Measurements from ENCODE around the gene ARSG. TPM values are rescaled to one million over a fixed set of nuclear protein-coding genes. Genes with fewer than 3 reads are reported as not detected.
"Not testable (repeated sequence)": the region's sequence is repeated elsewhere in the genome, so short reads cannot be mapped to it uniquely, and the experiment has no call there.

The ARSG gene
- total RNA-seq, 1 experiment from 2014 or later: 7.9 TPM

DNA sequence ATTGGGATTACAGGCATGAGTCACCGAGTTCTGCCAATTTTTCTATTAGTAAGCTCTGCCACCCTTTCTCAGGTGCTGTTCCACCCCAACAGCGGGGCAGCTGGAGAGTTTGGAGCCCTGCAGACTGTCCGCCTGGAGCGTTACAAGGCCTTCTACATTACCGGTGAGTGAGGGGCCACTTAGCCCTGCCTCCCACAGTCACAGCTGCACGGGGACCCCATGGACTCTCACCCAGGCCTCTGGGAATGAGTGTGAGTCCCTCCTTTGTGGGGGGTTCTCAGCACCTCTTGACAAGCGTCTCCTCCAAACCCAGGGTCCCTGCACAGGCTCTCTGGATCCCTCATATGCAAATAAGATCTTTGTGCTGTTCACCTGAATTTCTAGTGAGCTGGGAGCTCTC, 110.0 kb downstream of the ARSG start:
- Mint-ChIP-seq H3K27ac (no peak overlapping the region; the same call in 1 of the 2 replicates), H3K9me3 (peaks cover 19% of the 10 kb centered on the region), H3K4me1 (peaks cover 28% of the 10 kb centered on the region), H3K27me3 (ENCODE audit: low read depth) (no peaks in the 10 kb centered on the region; the same call in 1 of the 2 replicates), H3K36me3 (peaks cover 4% of the 10 kb centered on the region; the same call in 1 of the 2 replicates), H3K4me3 (no peak overlapping the region)
- ATAC-seq: no peak
- ChIA-PET CTCF (interaction anchor here (1.2 kb wide), 1 partner anchor 30 kb away, joined by 3 read pairs; no protein-coding TSS in a partner anchor), POLR2A (no interaction called here)
- TF ChIP-seq, protein P1, sequence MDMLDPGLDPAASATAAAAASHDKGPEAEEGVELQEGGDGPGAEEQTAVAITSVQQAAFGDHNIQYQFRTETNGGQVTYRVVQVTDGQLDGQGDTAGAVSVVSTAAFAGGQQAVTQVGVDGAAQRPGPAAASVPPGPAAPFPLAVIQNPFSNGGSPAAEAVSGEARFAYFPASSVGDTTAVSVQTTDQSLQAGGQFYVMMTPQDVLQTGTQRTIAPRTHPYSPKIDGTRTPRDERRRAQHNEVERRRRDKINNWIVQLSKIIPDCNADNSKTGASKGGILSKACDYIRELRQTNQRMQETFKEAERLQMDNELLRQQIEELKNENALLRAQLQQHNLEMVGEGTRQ (CRISPR knock-in tag; IDR thresholded peaks at IDR 0.05): no peak
- no peak for DNase-seq (ENCODE audit: low spot score)

DNA sequence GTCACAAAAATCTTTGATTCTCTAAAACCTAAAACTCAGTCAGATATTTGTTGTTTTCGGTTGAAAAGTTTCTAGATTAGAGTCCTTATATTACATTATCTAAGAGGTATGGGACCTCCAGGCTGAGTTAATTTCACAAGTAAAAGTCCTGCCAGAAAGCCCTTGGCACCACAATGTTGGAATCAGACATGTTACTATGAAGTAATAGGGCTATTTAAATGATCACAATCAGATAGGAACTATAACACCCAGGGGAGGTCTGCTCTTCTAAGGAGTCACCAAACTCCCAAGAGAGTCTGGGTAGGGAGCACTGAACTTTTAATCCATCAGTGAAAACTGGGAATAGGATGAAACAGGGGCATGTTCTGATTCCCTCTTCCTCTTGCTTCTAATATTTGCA, 111.8 kb downstream of the ARSG start:
- peaks cover 34% of the 10 kb centered on the region for H3K9me3 Mint-ChIP-seq
- H3K27me3 Mint-ChIP-seq (ENCODE audit: low read depth): peaks cover 4% of the 10 kb centered on the region; the same call in 1 of the 2 replicates
- ChIA-PET POLR2A (no interaction called here), CTCF (no interaction called here)
- no peak overlapping the region for H3K27ac Mint-ChIP-seq
- H3K4me1 Mint-ChIP-seq: peaks cover 28% of the 10 kb centered on the region
- H3K4me3 Mint-ChIP-seq: no peak overlapping the region
- DNase-seq (ENCODE audit: low spot score) (no peak), ATAC-seq (no peak)
- TF ChIP-seq KAT7 (CRISPR knock-in tag; IDR thresholded peaks at IDR 0.05; ENCODE audit: borderline replicate concordance): no peak
- no peak for TF ChIP-seq ZNF396 (CRISPR knock-in tag; IDR thresholded peaks at IDR 0.05; ENCODE audit: borderline replicate concordance)
- TF ChIP-seq PRRX2 (CRISPR knock-in tag; IDR thresholded peaks at IDR 0.05): no peak
- TF ChIP-seq CBFB (CRISPR knock-in tag; IDR thresholded peaks at IDR 0.05; ENCODE audit: low read depth): no peak
- TF ChIP-seq, protein P2, sequence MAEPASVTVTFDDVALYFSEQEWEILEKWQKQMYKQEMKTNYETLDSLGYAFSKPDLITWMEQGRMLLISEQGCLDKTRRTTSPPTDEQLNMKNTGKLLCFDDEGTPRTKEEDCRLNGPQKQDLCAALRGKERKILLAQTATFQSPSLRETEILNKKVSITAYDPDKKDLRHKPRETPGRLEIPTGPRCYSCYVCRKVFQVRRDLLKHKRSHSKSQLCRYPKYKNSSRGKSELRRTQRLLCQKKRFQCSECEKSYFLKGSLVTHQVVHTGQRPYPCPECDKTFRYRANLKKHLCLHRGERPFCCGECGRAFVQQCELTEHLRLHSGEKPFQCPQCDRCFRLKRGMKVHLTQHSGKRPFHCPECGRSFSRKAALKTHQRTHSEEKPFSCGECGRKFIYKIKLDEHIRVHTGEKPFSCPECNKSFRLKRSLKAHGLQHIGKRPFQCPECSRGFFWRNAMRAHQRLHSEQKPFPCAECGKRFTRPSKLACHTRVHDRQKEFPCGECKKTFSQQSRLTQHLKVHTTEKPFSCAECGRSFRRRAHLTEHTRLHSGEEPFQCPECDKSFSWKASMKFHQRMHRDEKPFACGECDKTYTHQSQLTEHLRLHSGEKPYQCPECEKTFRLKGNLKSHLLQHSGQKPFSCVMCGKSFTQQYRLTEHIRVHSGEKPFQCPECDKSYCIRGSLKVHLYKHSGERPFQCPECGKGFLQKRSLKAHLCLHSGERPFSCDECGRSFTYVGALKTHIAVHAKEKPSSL (CRISPR knock-in tag; conservative IDR thresholded peaks at IDR 0.05): no peak
- TF ChIP-seq, protein P3, sequence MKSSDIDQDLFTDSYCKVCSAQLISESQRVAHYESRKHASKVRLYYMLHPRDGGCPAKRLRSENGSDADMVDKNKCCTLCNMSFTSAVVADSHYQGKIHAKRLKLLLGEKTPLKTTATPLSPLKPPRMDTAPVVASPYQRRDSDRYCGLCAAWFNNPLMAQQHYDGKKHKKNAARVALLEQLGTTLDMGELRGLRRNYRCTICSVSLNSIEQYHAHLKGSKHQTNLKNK (CRISPR knock-in tag; IDR thresholded peaks at IDR 0.05): no peak
- no peak for TF ChIP-seq SP1 (CRISPR knock-in tag; conservative IDR thresholded peaks at IDR 0.05)
- TF ChIP-seq, protein P4, sequence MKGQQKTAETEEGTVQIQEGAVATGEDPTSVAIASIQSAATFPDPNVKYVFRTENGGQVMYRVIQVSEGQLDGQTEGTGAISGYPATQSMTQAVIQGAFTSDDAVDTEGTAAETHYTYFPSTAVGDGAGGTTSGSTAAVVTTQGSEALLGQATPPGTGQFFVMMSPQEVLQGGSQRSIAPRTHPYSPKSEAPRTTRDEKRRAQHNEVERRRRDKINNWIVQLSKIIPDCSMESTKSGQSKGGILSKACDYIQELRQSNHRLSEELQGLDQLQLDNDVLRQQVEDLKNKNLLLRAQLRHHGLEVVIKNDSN (CRISPR knock-in tag; IDR thresholded peaks at IDR 0.05): no peak
- no peak for TF ChIP-seq NR1H2 (CRISPR knock-in tag; IDR thresholded peaks at IDR 0.05)
- TF ChIP-seq, protein P5, sequence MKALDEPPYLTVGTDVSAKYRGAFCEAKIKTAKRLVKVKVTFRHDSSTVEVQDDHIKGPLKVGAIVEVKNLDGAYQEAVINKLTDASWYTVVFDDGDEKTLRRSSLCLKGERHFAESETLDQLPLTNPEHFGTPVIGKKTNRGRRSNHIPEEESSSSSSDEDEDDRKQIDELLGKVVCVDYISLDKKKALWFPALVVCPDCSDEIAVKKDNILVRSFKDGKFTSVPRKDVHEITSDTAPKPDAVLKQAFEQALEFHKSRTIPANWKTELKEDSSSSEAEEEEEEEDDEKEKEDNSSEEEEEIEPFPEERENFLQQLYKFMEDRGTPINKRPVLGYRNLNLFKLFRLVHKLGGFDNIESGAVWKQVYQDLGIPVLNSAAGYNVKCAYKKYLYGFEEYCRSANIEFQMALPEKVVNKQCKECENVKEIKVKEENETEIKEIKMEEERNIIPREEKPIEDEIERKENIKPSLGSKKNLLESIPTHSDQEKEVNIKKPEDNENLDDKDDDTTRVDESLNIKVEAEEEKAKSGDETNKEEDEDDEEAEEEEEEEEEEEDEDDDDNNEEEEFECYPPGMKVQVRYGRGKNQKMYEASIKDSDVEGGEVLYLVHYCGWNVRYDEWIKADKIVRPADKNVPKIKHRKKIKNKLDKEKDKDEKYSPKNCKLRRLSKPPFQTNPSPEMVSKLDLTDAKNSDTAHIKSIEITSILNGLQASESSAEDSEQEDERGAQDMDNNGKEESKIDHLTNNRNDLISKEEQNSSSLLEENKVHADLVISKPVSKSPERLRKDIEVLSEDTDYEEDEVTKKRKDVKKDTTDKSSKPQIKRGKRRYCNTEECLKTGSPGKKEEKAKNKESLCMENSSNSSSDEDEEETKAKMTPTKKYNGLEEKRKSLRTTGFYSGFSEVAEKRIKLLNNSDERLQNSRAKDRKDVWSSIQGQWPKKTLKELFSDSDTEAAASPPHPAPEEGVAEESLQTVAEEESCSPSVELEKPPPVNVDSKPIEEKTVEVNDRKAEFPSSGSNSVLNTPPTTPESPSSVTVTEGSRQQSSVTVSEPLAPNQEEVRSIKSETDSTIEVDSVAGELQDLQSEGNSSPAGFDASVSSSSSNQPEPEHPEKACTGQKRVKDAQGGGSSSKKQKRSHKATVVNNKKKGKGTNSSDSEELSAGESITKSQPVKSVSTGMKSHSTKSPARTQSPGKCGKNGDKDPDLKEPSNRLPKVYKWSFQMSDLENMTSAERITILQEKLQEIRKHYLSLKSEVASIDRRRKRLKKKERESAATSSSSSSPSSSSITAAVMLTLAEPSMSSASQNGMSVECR (CRISPR knock-in tag; IDR thresholded peaks at IDR 0.05; ENCODE audit: borderline replicate concordance): no peak
- TF ChIP-seq ZNF232 (CRISPR knock-in tag; IDR thresholded peaks at IDR 0.05): no peak
- no peak for TF ChIP-seq TEAD4 (CRISPR knock-in tag; IDR thresholded peaks at IDR 0.05)
- no peak for TF ChIP-seq ZNF317 (CRISPR knock-in tag; IDR thresholded peaks at IDR 0.05; ENCODE audit: borderline replicate concordance, low read depth)
- TF ChIP-seq GTF2I (CRISPR knock-in tag; conservative IDR thresholded peaks at IDR 0.05): no peak
- TF ChIP-seq, protein P6, sequence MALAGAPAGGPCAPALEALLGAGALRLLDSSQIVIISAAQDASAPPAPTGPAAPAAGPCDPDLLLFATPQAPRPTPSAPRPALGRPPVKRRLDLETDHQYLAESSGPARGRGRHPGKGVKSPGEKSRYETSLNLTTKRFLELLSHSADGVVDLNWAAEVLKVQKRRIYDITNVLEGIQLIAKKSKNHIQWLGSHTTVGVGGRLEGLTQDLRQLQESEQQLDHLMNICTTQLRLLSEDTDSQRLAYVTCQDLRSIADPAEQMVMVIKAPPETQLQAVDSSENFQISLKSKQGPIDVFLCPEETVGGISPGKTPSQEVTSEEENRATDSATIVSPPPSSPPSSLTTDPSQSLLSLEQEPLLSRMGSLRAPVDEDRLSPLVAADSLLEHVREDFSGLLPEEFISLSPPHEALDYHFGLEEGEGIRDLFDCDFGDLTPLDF (CRISPR knock-in tag; IDR thresholded peaks at IDR 0.05): no peak
- TF ChIP-seq ZNF121 (CRISPR knock-in tag; IDR thresholded peaks at IDR 0.05): no peak
- TF ChIP-seq, protein P7, sequence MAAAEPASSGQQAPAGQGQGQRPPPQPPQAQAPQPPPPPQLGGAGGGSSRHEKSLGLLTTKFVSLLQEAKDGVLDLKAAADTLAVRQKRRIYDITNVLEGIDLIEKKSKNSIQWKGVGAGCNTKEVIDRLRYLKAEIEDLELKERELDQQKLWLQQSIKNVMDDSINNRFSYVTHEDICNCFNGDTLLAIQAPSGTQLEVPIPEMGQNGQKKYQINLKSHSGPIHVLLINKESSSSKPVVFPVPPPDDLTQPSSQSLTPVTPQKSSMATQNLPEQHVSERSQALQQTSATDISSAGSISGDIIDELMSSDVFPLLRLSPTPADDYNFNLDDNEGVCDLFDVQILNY (CRISPR knock-in tag; IDR thresholded peaks at IDR 0.05): no peak
- no peak for TF ChIP-seq NFE2L1 (CRISPR knock-in tag; IDR thresholded peaks at IDR 0.05)
- TF ChIP-seq, protein P8, sequence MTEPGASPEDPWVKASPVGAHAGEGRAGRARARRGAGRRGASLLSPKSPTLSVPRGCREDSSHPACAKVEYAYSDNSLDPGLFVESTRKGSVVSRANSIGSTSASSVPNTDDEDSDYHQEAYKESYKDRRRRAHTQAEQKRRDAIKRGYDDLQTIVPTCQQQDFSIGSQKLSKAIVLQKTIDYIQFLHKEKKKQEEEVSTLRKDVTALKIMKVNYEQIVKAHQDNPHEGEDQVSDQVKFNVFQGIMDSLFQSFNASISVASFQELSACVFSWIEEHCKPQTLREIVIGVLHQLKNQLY (CRISPR knock-in tag; IDR thresholded peaks at IDR 0.05): no peak
- H3K36me3 Mint-ChIP-seq: peaks cover 18% of the 10 kb centered on the region

DNA sequence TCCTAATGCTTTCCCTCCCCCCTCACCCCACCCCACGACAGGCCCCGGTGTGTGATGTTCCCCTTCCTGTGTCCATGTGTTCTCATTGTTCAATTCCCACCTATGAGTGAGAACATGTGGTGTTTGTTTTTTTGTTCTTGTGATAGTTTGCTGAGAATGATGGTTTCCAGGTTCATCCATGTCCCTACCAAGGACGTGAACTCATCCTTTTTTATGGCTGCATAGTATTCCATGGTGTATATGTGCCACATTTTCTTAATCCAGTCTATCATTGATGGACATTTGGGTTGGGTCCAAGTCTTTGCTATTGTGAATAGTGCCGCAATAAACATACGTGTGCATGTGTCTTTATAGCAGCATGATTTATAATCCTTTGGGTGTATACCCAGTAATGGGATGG, 112.5 kb downstream of the ARSG start:
- DNase-seq (ENCODE audit: low spot score); H3K27me3 Mint-ChIP-seq (ENCODE audit: low read depth); ATAC-seq; H3K4me3 Mint-ChIP-seq; CTCF ChIA-PET; POLR2A ChIA-PET; H3K27ac Mint-ChIP-seq: not testable (repeated sequence)
- Mint-ChIP-seq H3K36me3 (peaks cover 18% of the 10 kb centered on the region), H3K9me3 (peaks cover 34% of the 10 kb centered on the region), H3K4me1 (peaks cover 24% of the 10 kb centered on the region)
